IPS DF 6.9 (cell line): ENCODE data around the gene LHX5.

ENCODE experiments used
- DNase-seq: peaks from one replicate; pipeline ENCODE4 v3.0.0-alpha.2; 2013; ENCODE audit warnings: low read depth, low spot score
- H3K27ac ChIP-seq: one replicate; pipeline ENCODE4 v1.5.1; 2013; ENCODE audit warnings: low read length, control low read depth
- H3K27me3 ChIP-seq: 2 replicates; pipeline ENCODE4 v1.6.1; 2013; ENCODE audit warnings: mild to moderate bottlenecking, low read length; ENCODE audit not compliant: control insufficient read depth, insufficient read depth
- H3K36me3 ChIP-seq: 2 replicates; pipeline ENCODE4 v1.6.1; 2013; ENCODE audit warnings: low read length; ENCODE audit not compliant: control insufficient read depth, insufficient read depth
- H3K4me1 ChIP-seq: 2 replicates; pipeline ENCODE4 v1.6.1; 2013; ENCODE audit warnings: low read length; ENCODE audit not compliant: control insufficient read depth, insufficient read depth
- H3K4me3 ChIP-seq: 2 replicates; pipeline ENCODE4 v1.5.1; 2013; ENCODE audit warnings: mild to moderate bottlenecking, low read length
- H3K9me3 ChIP-seq: 2 replicates; pipeline ENCODE4 v1.6.1; 2013; ENCODE audit warnings: low read length, inconsistent platforms; ENCODE audit not compliant: control insufficient read depth, insufficient read depth
- WGBS: extraction: QIAGEN DNeasy Blood & Tissue Kit; methylation state at CpG from one replicate; pipeline ENCODE4 v1.1.7; 2013; ENCODE audit warnings: mixed read lengths, missing lambda C conversion rate; ENCODE audit not compliant: insufficient read length, insufficient coverage; 5-methylcytosine and 5-hydroxymethylcytosine counted together

The LHX5 gene

DNA sequence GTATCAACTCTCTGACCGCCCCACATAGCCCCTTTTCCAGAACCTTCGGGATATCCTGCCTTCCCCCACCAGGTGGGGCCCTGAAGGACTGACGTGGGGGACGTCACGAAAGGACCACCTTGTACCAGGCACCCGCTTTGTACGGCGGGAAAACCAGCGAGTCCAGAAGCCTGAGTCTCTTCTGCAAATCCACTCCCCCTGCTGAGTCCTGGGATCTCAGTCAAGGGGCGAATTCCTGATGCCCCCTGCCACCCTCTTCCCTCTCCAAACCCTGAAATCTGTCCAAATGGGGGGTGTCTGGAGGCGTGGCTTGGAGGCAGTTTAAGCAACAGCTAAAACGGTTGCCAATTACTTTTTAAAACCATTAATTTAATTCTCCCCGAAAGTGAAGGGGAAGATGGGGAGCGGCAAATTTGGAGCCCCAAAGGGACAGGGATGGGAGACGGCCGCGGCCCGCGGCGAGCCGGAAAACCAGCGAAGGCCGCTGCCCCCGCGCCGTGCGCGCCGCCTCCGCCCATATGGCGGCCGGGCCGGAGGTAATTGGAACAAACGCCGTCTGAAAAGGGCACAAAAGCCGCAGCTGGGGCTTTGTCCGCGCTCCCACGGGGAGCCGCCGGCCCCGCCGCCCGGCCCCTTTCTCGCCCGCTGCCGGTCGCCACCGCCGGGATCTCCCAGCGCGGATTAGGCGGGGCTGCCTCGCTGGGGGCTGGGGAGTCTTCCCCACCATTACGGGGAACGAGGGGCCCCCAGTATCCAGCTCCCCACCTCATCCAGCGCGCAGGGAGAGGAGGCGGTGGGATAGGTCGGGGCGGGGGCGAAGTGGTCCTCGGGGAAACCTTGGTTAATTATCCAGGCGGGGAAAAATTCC, 6.6 kb downstream of the LHX5 start:
- DNase-seq, result no peak
- no peaks in the 10 kb centered on the region for H3K36me3 ChIP-seq
- no CpG with 5 or more reads among the region's 64 CpGs for WGBS
- peaks cover 10% of the 10 kb centered on the region for H3K4me1 ChIP-seq
- no peak overlapping the region for H3K27ac ChIP-seq
- H3K27me3 ChIP-seq, result peaks cover 74% of the 10 kb centered on the region
- no peak overlapping the region; the same call in 1 of the 2 replicates for H3K4me3 ChIP-seq
- H3K9me3 ChIP-seq, result no peaks in the 10 kb centered on the region

DNA sequence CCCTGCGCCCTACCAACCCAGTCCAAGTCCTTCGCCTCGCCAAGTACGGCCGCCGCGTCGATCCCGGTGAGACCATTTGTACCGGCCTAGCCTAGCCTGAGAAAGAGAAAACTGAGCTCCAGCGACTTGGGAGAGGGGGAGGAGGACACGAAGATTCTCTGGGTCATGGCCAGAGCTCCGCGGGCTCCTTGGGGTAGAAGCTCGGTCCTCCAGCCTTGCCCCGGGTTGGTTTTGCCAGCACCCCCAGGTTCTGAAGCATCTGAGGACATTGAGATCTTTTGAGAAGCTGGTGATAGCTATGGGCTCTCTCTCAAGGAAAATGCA, 7.3 kb downstream of the LHX5 start:
- Histone ChIP-seq H3K36me3 (no peaks in the 10 kb centered on the region), H3K27me3 (peaks cover 67% of the 10 kb centered on the region), H3K4me3 (0 out of 2 replicates have a peak overlapping the region, but pooled peaks have one; percentile 6), H3K27ac (no peak overlapping the region), H3K9me3 (no peaks in the 10 kb centered on the region), H3K4me1 (peaks cover 10% of the 10 kb centered on the region)
- WGBS, result no CpG with 5 or more reads among the region's 16 CpGs
- DNase-seq, result no peak

DNA sequence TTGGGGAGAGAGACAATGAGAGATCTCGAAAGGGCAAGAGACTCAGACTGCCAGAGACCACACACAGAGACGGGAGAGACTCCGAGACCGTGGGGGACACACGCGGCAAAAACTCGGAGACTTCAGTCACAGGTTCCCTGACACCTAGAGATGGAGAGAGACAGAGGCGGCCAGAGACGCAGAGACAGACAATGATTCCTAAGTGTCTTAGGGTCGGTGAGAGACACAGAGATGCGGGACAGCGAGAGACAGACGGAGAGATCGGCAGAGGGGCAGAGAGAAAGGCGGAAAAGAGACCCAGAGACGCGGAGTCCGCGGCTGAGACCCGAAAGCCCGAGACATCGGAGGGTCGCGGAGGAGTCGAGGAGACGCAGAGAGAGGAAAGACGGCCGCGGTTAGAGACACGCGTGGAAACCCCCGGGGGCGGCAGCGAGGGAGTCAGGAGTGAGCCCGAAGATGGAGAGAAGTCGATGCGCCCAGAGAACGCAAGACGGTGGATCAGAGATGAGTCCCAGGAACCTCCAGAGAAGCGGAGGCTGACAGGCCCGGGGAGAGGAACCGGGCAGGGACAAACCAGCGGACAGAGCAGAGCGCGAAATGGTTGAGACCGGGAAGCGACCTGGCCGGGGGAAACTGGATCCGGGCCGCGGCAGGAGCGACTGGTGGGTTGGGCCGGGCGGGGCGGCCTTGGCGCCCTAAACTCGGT, 7.8 kb downstream of the LHX5 start:
- DNase-seq, result no peak

DNA sequence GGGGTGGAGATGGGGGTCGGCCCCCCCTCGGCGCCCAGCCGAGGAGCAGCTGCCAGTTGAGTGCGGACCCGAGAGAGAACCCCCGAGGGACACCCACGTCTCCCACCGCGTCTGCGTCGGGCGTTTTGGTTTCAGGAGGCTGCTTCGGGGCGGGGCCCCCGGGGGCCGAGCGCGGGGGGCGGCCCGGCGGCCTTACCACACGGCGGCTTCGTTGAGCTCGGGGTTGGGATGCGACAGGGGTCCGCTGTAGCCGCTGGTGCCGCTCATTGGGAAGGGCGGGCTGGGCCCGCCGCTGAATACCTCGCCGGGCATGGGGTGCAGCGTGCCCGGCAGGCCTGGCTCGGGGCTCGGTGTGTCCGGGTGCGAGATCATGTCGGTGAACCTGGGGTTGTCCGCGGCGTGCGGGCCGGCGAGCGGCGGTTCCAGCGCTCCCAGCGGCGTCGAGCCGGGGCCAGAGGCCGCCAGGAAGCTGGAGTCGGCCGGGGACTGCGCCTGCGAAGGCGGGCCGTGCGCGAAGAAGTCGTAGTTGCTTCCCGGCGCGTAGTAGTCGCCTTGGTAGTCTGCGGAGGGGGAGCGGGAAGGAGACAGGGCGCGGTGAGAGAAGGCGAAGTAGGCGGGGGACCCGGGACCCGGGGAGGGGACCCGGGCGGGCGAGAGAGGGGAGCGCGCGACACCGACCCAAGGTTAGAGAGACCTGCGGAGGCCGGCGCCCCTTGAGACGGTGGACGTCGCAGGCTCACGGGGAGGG, 8.5 kb downstream of the LHX5 start:
- peak overlapping the region; percentile 4; the same call in 1 of the 2 replicates for H3K4me3 ChIP-seq
- DNase-seq, result no peak
- H3K27ac ChIP-seq, result no peak overlapping the region
- WGBS, result no CpG with 5 or more reads among the region's 91 CpGs
- H3K36me3 ChIP-seq, result no peaks in the 10 kb centered on the region
- H3K4me1 ChIP-seq, result peaks cover 5% of the 10 kb centered on the region
- H3K27me3 ChIP-seq, result peaks cover 55% of the 10 kb centered on the region
- H3K9me3 ChIP-seq, result no peaks in the 10 kb centered on the region

More for the DNA sequence above, 7.8 kb downstream of the LHX5 start:
- Histone ChIP-seq H3K27me3 (peaks cover 62% of the 10 kb centered on the region), H3K36me3 (no peaks in the 10 kb centered on the region), H3K27ac (no peak overlapping the region), H3K9me3 (no peaks in the 10 kb centered on the region), H3K4me3 (0 out of 2 replicates have a peak overlapping the region, but pooled peaks have one; percentile 6), H3K4me1 (peaks cover 7% of the 10 kb centered on the region)
- WGBS, result no CpG with 5 or more reads among the region's 57 CpGs

DNA sequence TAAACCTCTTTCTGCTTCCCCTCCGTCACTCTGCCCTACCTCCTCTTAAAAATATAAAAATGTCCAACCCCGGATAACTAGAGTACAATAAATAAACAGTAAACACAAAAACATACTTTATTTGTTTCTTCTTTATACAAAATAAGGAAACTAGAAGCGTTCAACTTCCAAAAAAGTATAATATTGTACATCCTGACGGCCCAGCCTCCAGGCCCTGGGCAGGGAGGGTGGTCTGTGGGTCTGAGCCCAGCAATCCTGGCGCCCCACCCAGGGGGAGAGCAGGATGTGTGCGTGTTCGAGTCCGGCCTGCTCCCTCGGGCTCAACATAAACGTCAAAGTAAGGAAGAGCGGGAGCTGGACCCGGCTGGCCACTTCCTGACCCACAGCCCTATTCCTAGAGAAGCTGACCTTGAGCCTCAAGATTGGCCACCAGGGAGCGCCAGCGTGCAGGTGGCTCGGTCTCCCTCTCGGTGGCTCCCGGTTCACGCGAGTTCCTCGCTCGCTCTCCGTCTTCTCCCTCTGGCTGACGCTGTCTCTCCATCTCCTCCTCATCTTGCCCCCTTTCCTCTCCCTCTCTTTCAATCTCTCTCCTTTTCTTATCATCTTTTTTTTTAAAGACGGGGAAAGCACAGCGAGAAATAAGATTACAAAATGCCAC, 9.4 kb downstream of the LHX5 start:
- no CpG with 5 or more reads among the region's 25 CpGs for WGBS
- H3K4me1 ChIP-seq, result peaks cover 4% of the 10 kb centered on the region
- no peaks in the 10 kb centered on the region for H3K9me3 ChIP-seq
- no peak overlapping the region for H3K4me3 ChIP-seq
- no peak for DNase-seq
- H3K36me3 ChIP-seq, result no peaks in the 10 kb centered on the region
- no peak overlapping the region for H3K27ac ChIP-seq
- peaks cover 46% of the 10 kb centered on the region for H3K27me3 ChIP-seq

DNA sequence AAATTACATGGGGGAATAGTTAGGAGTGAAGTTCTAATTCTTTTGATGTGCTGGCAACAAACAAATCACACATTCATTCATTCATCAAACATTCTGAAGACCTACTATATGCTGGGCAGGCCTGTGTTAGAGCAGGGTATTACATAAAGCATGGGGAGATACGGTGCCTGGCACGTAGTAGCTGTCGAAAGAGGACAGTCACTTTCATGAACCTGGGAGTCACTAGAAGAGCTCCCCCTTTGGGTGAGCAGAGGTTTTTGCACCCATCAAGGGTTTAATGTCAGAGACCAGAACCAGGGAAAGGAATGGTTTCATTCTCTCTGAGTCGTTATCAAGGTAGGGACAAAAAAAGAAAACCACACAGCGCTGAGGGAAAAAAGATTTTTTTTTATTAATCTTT, 10.0 kb downstream of the LHX5 start:
- Histone ChIP-seq H3K4me3 (no peak overlapping the region), H3K27me3 (peaks cover 40% of the 10 kb centered on the region), H3K4me1 (peaks cover under 1% of the 10 kb centered on the region; the same call in 1 of the 2 replicates), H3K9me3 (no peaks in the 10 kb centered on the region), H3K27ac (no peak overlapping the region), H3K36me3 (no peaks in the 10 kb centered on the region)
- no peak for DNase-seq
- WGBS, result no CpG with 5 or more reads among the region's 5 CpGs

DNA sequence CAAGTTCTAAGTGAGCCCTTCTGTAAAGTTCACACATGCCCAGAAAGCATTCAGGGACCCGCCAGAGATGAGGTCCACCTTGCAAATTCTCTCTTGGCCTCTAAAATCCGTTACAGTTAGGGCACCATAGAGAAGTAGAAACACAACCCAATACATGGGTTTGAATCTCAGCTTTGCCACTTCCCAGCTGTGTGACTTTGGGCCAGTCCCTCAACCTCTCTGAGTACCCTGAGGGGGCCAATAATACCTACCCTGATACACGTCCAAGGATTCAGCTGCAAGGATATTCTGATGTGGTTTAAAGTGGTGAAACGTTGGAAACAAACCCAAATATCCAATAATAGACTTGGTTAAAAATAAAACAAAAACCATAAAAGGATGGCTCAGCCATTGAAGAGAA, 11.7 kb downstream of the LHX5 start:
- no peak for DNase-seq
- H3K9me3 ChIP-seq, result no peaks in the 10 kb centered on the region
- no peaks in the 10 kb centered on the region for H3K36me3 ChIP-seq
- H3K4me1 ChIP-seq, result no peaks in the 10 kb centered on the region; the same call in 1 of the 2 replicates
- no CpG with 5 or more reads among the region's 4 CpGs for whole genome bisulfite sequencing
- H3K27ac ChIP-seq, result no peak overlapping the region
- peaks cover 25% of the 10 kb centered on the region for H3K27me3 ChIP-seq
- H3K4me3 ChIP-seq, result no peak overlapping the region

DNA sequence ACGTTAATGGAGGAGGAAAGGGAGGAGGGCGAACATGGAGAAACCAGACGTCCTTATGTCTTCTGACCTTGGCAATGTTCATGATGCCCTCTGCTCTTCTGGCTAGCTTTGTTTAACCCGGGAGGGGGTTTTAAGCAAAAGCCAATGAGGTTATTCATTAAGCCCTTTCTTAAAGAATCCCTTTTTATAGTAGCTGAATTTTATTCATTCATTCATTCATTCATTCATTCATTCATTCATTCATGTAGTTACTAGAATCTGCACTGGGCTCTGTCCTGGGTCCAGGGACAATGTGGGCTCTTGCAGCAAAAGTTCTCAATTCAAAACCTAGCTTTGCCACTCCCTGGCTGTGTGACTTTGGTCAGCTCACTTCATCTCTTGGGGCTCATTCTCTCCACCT, 14.0 kb downstream of the LHX5 start:
- no peak for DNase-seq
- H3K9me3 ChIP-seq, result no peaks in the 10 kb centered on the region
- no peaks in the 10 kb centered on the region for H3K4me1 ChIP-seq
- no peak overlapping the region for H3K27ac ChIP-seq
- H3K27me3 ChIP-seq, result peaks cover 2% of the 10 kb centered on the region; the same call in 1 of the 2 replicates
- 100% methylated on average over 1 of the region's 4 CpGs for WGBS
- no peaks in the 10 kb centered on the region for H3K36me3 ChIP-seq
- H3K4me3 ChIP-seq, result no peak overlapping the region; the same call in 1 of the 2 replicates

DNA sequence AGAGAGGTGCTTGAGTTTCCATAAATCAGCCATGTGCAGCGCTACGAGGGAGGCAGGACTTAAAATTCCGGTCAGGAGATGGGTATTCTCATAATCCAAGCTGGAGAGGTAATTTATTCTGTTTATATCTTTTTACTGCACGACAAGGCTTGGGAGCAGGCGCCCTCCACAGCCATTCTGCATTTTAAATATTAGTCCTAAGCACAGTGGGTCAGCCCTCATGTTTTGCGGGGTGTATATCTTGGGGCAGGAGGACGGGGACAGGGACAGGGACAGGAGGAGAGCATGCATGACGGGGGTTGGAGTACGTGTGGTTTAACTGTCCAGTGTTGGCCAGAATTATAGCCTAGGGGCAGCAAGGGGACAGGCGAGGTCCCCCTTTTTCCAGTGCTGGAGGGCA, 14.5 kb downstream of the LHX5 start:
- no peaks in the 10 kb centered on the region for H3K36me3 ChIP-seq
- no CpG with 5 or more reads among the region's 10 CpGs for WGBS

DNA sequence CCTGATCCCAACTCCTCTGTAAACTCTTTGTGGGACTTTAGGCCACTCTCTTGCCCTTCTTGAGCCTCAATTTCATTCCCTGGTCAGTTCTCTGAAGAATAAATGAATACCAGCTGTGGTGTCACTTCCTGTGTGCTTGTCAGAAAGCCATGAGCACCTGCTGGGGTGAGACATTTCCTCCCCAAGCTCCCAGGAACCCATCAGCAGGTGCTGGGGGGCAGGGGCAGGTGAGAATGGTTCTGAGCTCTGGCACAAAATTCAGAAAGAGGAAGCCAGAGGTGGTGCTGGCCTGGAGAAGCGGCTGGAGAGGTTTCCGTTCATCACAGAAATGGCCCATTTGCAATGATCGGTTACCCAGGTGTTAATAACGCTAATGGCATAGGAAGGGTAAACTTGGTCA, 14.9 kb downstream of the LHX5 start:
- H3K4me1 ChIP-seq, result no peaks in the 10 kb centered on the region
- no peak for DNase-seq
- no peaks in the 10 kb centered on the region for H3K36me3 ChIP-seq
- H3K4me3 ChIP-seq, result no peak overlapping the region
- no CpG with 5 or more reads among the region's 4 CpGs for WGBS
- no peaks in the 10 kb centered on the region for H3K9me3 ChIP-seq
- no peaks in the 10 kb centered on the region; the same call in 1 of the 2 replicates for H3K27me3 ChIP-seq
- no peak overlapping the region for H3K27ac ChIP-seq

More for the DNA sequence above, 14.5 kb downstream of the LHX5 start:
- Histone ChIP-seq H3K4me3 (no peak overlapping the region), H3K4me1 (no peaks in the 10 kb centered on the region), H3K27ac (no peak overlapping the region), H3K27me3 (no peaks in the 10 kb centered on the region; the same call in 1 of the 2 replicates), H3K9me3 (no peaks in the 10 kb centered on the region)
- no peak for DNase-seq
